Measurements from ENCODE around the gene FRS3.

DNA sequence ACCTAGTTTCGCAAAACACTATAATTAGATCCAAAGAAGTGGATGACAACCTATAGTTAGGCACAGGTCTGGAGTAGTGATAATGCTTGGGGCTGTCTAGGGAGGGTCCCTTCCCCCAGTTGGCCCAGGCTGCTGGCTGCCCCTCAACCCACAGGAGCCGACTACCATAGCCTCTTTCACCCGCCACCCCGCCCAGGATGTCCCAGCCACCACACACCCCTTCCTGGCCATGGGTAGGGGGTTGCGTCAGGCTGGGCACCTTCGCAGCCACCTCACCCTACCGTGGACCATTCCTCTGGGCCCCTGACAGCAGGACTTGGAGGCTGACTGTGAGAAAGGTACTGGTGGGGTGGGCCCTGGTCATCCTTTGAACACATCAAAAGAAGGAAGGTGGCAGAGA is 52.8 kb downstream of the FRS3 start:
- TF ChIP-seq POLR2AphosphoS5 (IDR thresholded peaks at IDR 0.05; ENCODE audit: low read depth) (no peak), EZH2 (IDR thresholded peaks at IDR 0.05; ENCODE audit: low read depth, unreplicated experiment) (no peak), STAT1 (IDR thresholded peaks at IDR 0.05; ENCODE audit: unreplicated experiment) (no peak), CREB1 (CRISPR knock-in tag; IDR thresholded peaks at IDR 0.05; ENCODE audit: low read depth) (no peak), EZH2phosphoT487 (IDR thresholded peaks at IDR 0.05; ENCODE audit: unreplicated experiment) (no peak), ZNF331 (CRISPR knock-in tag; IDR thresholded peaks at IDR 0.05; ENCODE audit: low read depth) (no peak), JUNB (IDR thresholded peaks at IDR 0.05; ENCODE audit: unreplicated experiment) (no peak), NANOG (IDR thresholded peaks at IDR 0.05; ENCODE audit: borderline replicate concordance) (no peak), ZNF114 (CRISPR knock-in tag; IDR thresholded peaks at IDR 0.05) (no peak)
- TF ChIP-seq, protein P1, sequence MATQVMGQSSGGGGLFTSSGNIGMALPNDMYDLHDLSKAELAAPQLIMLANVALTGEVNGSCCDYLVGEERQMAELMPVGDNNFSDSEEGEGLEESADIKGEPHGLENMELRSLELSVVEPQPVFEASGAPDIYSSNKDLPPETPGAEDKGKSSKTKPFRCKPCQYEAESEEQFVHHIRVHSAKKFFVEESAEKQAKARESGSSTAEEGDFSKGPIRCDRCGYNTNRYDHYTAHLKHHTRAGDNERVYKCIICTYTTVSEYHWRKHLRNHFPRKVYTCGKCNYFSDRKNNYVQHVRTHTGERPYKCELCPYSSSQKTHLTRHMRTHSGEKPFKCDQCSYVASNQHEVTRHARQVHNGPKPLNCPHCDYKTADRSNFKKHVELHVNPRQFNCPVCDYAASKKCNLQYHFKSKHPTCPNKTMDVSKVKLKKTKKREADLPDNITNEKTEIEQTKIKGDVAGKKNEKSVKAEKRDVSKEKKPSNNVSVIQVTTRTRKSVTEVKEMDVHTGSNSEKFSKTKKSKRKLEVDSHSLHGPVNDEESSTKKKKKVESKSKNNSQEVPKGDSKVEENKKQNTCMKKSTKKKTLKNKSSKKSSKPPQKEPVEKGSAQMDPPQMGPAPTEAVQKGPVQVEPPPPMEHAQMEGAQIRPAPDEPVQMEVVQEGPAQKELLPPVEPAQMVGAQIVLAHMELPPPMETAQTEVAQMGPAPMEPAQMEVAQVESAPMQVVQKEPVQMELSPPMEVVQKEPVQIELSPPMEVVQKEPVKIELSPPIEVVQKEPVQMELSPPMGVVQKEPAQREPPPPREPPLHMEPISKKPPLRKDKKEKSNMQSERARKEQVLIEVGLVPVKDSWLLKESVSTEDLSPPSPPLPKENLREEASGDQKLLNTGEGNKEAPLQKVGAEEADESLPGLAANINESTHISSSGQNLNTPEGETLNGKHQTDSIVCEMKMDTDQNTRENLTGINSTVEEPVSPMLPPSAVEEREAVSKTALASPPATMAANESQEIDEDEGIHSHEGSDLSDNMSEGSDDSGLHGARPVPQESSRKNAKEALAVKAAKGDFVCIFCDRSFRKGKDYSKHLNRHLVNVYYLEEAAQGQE (IDR thresholded peaks at IDR 0.05; ENCODE audit: unreplicated experiment), result no peak
- TF ChIP-seq, protein P2, sequence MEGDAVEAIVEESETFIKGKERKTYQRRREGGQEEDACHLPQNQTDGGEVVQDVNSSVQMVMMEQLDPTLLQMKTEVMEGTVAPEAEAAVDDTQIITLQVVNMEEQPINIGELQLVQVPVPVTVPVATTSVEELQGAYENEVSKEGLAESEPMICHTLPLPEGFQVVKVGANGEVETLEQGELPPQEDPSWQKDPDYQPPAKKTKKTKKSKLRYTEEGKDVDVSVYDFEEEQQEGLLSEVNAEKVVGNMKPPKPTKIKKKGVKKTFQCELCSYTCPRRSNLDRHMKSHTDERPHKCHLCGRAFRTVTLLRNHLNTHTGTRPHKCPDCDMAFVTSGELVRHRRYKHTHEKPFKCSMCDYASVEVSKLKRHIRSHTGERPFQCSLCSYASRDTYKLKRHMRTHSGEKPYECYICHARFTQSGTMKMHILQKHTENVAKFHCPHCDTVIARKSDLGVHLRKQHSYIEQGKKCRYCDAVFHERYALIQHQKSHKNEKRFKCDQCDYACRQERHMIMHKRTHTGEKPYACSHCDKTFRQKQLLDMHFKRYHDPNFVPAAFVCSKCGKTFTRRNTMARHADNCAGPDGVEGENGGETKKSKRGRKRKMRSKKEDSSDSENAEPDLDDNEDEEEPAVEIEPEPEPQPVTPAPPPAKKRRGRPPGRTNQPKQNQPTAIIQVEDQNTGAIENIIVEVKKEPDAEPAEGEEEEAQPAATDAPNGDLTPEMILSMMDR (conservative IDR thresholded peaks at IDR 0.05; ENCODE audit: low read depth in 2 of 2), result no peak
- TF ChIP-seq, protein P3, sequence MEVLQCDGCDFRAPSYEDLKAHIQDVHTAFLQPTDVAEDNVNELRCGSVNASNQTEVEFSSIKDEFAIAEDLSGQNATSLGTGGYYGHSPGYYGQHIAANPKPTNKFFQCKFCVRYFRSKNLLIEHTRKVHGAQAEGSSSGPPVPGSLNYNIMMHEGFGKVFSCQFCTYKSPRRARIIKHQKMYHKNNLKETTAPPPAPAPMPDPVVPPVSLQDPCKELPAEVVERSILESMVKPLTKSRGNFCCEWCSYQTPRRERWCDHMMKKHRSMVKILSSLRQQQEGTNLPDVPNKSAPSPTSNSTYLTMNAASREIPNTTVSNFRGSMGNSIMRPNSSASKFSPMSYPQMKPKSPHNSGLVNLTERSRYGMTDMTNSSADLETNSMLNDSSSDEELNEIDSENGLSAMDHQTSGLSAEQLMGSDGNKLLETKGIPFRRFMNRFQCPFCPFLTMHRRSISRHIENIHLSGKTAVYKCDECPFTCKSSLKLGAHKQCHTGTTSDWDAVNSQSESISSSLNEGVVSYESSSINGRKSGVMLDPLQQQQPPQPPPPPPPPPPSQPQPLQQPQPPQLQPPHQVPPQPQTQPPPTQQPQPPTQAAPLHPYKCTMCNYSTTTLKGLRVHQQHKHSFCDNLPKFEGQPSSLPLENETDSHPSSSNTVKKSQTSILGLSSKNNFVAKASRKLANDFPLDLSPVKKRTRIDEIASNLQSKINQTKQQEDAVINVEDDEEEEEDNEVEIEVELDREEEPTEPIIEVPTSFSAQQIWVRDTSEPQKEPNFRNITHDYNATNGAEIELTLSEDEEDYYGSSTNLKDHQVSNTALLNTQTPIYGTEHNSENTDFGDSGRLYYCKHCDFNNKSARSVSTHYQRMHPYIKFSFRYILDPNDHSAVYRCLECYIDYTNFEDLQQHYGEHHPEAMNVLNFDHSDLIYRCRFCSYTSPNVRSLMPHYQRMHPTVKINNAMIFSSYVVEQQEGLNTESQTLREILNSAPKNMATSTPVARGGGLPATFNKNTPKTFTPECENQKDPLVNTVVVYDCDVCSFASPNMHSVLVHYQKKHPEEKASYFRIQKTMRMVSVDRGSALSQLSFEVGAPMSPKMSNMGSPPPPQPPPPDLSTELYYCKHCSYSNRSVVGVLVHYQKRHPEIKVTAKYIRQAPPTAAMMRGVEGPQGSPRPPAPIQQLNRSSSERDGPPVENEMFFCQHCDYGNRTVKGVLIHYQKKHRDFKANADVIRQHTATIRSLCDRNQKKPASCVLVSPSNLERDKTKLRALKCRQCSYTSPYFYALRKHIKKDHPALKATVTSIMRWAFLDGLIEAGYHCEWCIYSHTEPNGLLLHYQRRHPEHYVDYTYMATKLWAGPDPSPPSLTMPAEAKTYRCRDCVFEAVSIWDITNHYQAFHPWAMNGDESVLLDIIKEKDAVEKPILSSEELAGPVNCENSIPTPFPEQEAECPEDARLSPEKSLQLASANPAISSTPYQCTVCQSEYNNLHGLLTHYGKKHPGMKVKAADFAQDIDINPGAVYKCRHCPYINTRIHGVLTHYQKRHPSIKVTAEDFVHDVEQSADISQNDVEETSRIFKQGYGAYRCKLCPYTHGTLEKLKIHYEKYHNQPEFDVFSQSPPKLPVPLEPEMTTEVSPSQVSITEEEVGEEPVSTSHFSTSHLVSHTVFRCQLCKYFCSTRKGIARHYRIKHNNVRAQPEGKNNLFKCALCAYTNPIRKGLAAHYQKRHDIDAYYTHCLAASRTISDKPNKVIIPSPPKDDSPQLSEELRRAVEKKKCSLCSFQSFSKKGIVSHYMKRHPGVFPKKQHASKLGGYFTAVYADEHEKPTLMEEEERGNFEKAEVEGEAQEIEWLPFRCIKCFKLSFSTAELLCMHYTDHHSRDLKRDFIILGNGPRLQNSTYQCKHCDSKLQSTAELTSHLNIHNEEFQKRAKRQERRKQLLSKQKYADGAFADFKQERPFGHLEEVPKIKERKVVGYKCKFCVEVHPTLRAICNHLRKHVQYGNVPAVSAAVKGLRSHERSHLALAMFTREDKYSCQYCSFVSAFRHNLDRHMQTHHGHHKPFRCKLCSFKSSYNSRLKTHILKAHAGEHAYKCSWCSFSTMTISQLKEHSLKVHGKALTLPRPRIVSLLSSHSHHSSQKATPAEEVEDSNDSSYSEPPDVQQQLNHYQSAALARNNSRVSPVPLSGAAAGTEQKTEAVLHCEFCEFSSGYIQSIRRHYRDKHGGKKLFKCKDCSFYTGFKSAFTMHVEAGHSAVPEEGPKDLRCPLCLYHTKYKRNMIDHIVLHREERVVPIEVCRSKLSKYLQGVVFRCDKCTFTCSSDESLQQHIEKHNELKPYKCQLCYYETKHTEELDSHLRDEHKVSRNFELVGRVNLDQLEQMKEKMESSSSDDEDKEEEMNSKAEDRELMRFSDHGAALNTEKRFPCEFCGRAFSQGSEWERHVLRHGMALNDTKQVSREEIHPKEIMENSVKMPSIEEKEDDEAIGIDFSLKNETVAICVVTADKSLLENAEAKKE (CRISPR knock-in tag; IDR thresholded peaks at IDR 0.05), result no peak
- TF ChIP-seq, protein P4, sequence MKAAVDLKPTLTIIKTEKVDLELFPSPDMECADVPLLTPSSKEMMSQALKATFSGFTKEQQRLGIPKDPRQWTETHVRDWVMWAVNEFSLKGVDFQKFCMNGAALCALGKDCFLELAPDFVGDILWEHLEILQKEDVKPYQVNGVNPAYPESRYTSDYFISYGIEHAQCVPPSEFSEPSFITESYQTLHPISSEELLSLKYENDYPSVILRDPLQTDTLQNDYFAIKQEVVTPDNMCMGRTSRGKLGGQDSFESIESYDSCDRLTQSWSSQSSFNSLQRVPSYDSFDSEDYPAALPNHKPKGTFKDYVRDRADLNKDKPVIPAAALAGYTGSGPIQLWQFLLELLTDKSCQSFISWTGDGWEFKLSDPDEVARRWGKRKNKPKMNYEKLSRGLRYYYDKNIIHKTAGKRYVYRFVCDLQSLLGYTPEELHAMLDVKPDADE (IDR thresholded peaks at IDR 0.05), result no peak

Data from GM23338 (cell line).